Natural killer cell (primary cell): ENCODE measurements around the gene IRAK1BP1. TPM values are rescaled to one million over a fixed set of nuclear protein-coding genes. Genes with fewer than 3 reads are reported as not detected.
A peak's percentile ranks its signal among the peaks of the same experiment; 100 is the strongest.

Source experiments
- ATAC-seq, 3 donors: fragments of 150-1000 bp in 2 of 3; fragments of 200-7000 bp in 1 of 3; cut with Tn5 transposase; 1 replicate in 1 of 3; 2 replicates in 2 of 3; pipeline ENCODE4 v1.10.0; 2021; ENCODE audit warnings: mild to moderate bottlenecking in 2 of 3, moderate library complexity in 2 of 3
- DNase-seq, 2 donors: peaks; one replicate each; pipeline versions ENCODE4 v3.0.0 to v3.0.0-alpha.2; 2013 to 2021; ENCODE audit warnings: mixed read lengths in 1 of 2
- H3K27ac ChIP-seq: one replicate; pipeline ENCODE4 v1.5.1; 2013; ENCODE audit warnings: mild to moderate bottlenecking, low read length
- H3K27me3 ChIP-seq: one replicate; pipeline ENCODE4 v1.6.1; 2013; ENCODE audit warnings: low read length; ENCODE audit not compliant: control insufficient read depth, insufficient read depth
- H3K36me3 ChIP-seq: one replicate; pipeline ENCODE4 v1.6.1; 2013; ENCODE audit warnings: low read length; ENCODE audit not compliant: control insufficient read depth, insufficient read depth
- H3K4me1 ChIP-seq: one replicate; pipeline ENCODE4 v1.6.1; 2013; ENCODE audit warnings: low read length; ENCODE audit not compliant: control insufficient read depth, insufficient read depth
- H3K4me3 ChIP-seq: one replicate; pipeline ENCODE4 v1.5.1; 2013; ENCODE audit warnings: low read length
- H3K9me3 ChIP-seq: one replicate; pipeline ENCODE4 v1.6.1; 2013; ENCODE audit warnings: low read length; ENCODE audit not compliant: control insufficient read depth, insufficient read depth
- H3K27ac Mint-ChIP-seq, 2 donors: one replicate each; pipeline ENCODE4 v1.8.0; 2022; ENCODE audit warnings: mild to moderate bottlenecking in 2 of 2, mixed read lengths in 2 of 2, moderate library complexity in 1 of 2
- H3K27me3 Mint-ChIP-seq, 2 donors: one replicate each; pipeline ENCODE4 v1.8.0; 2022; ENCODE audit warnings: low read depth in 2 of 2, mixed read lengths in 2 of 2
- H3K36me3 Mint-ChIP-seq: one replicate; pipeline ENCODE4 v1.8.0; 2022; ENCODE audit warnings: mixed read lengths
- H3K4me1 Mint-ChIP-seq, 2 donors: one replicate each; pipeline ENCODE4 v1.8.0; 2022; ENCODE audit warnings: mixed read lengths in 2 of 2
- H3K4me3 Mint-ChIP-seq: one replicate; pipeline ENCODE4 v1.8.0; 2022; ENCODE audit warnings: mild to moderate bottlenecking, moderate library complexity, mixed read lengths
- H3K9me3 Mint-ChIP-seq, 2 donors: one replicate each; pipeline ENCODE4 v1.8.0; 2022; ENCODE audit warnings: mixed read lengths in 2 of 2
- CTCF ChIP-seq: fragments of 200-600 bp; IDR thresholded peaks from one replicate; pipeline ENCODE4 v1.8.0; 2022; ENCODE audit warnings: antibody characterized with exemption
- WGBS: methylation state at CpG from one replicate; pipeline ENCODE4 v1.1.7; 2013; ENCODE audit warnings: missing lambda C conversion rate; ENCODE audit not compliant: insufficient coverage; 5-methylcytosine and 5-hydroxymethylcytosine counted together
- intact Hi-C: fragments of 100-400 bp; cut with micrococcal nuclease; formaldehyde crosslinking; loops from one replicate; pipeline ENCODE4 v1.14.2; 2022
- total RNA-seq, 4 donors: library from RNA; stranded (reverse); fragments of 120-200 nt in 1 of 4; gene quantifications; one replicate each; pipeline versions ENCODE4 v1.2.3 to v1.2.4, GENCODE V29; 2013 to 2022

IRAK1BP1 gene
- total RNA-seq, 3 donors from 2014 or later (not counting 1 experiment from before 2014, with no cell fraction given) = 0.56 to 1.5 (median 1.5) TPM

DNA sequence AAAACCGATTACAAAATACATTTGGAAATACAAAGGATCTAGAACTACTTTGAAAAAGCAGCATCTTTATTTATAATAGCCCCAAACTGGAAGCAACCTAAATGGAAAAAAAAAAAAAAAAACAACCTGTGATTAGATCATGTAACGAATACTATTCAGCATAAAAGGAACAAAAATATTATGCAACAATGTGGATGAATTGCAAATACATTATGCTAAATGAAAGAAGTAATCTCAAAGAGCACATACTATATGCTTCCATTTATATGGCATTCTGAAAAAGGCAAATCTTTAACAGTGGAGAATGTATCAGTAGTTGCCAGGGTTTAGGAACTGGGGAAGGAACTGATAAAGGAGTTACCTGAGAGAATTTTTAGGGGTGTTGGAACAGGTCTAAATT is 28.9 kb downstream of the IRAK1BP1 start:
- Mint-ChIP-seq H3K4me1 (no peaks in the 10 kb centered on the region), H3K36me3 (no peaks in the 10 kb centered on the region), H3K27ac (no peak overlapping the region), H3K4me3 (no peak overlapping the region), H3K27me3 (no peaks in the 10 kb centered on the region), H3K9me3 (no peaks in the 10 kb centered on the region)
- TF ChIP-seq CTCF = no peak
- ATAC-seq = no peak
- Histone ChIP-seq H3K4me1 (no peaks in the 10 kb centered on the region), H3K27ac (no peak overlapping the region), H3K9me3 (no peaks in the 10 kb centered on the region), H3K27me3 (no peaks in the 10 kb centered on the region), H3K36me3 (no peaks in the 10 kb centered on the region), H3K4me3 (no peak overlapping the region)
- intact Hi-C loops = no loop called here
- DNase-seq = no peak
- WGBS = 100% methylated on average over 1 of the region's 2 CpGs

DNA sequence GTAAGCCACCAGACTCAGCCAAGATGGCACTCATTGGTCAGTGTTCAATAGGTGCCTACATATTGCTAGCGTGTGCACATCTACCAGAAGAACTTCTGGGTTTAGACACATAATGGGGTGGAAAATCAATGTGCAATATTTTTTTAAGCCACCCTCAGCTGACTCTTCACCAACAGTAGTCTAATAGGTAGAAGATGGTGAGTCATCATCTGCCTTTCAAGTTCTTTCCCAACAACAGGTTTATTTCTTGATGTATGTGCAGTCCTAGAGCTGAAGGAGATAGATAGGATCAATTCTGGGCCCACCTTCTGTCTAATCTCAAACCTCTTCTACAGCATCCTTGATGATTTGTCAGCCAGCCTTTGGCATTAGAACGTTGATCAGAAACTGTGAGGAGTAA is 41.3 kb downstream of the IRAK1BP1 start:
- Histone ChIP-seq H3K9me3 (no peaks in the 10 kb centered on the region), H3K4me3 (no peak overlapping the region), H3K36me3 (no peaks in the 10 kb centered on the region), H3K27me3 (peaks cover 11% of the 10 kb centered on the region), H3K4me1 (no peaks in the 10 kb centered on the region), H3K27ac (no peak overlapping the region)
- ATAC-seq (no peak), DNase-seq (no peak)
- intact Hi-C loops = no loop called here
- no peak overlapping the region for H3K4me3 Mint-ChIP-seq
- H3K9me3 Mint-ChIP-seq = no peaks in the 10 kb centered on the region
- H3K36me3 Mint-ChIP-seq = peaks cover 12% of the 10 kb centered on the region
- H3K27ac Mint-ChIP-seq = no peak overlapping the region
- peaks cover 11 to 16% of the 10 kb centered on the region in 2 donors for H3K4me1 Mint-ChIP-seq
- peaks cover 16 to 31% of the 10 kb centered on the region in 2 donors for H3K27me3 Mint-ChIP-seq
- no peak for TF ChIP-seq CTCF
- WGBS = 100% methylated on average over 2 of the region's 2 CpGs

GRCh38 chr6:78909391-78909790 is 42.0 kb downstream of the IRAK1BP1 start:
- intact Hi-C loops = no loop called here
- no peak overlapping the region for H3K4me3 ChIP-seq
- ATAC-seq = no peak
- no peak for DNase-seq
- no peak for TF ChIP-seq CTCF
- no peaks in the 10 kb centered on the region for H3K36me3 ChIP-seq
- H3K4me3 Mint-ChIP-seq = peak overlapping the region; percentile 43
- peaks cover 11 to 16% of the 10 kb centered on the region in 2 donors for H3K4me1 Mint-ChIP-seq
- H3K9me3 Mint-ChIP-seq = no peaks in the 10 kb centered on the region
- no peaks in the 10 kb centered on the region for H3K9me3 ChIP-seq
- H3K27me3 ChIP-seq = peaks cover 11% of the 10 kb centered on the region
- no peak overlapping the region for H3K27ac ChIP-seq
- peaks cover 16 to 31% of the 10 kb centered on the region in 2 donors for H3K27me3 Mint-ChIP-seq
- no peaks in the 10 kb centered on the region for H3K4me1 ChIP-seq
- peaks cover 12% of the 10 kb centered on the region for H3K36me3 Mint-ChIP-seq
- WGBS = 29% methylated on average over 1 of the region's 3 CpGs
- no peak overlapping the region for H3K27ac Mint-ChIP-seq

- ATAC-seq (no peak), DNase-seq (no peak)
- Mint-ChIP-seq H3K4me1 (peaks cover 11 to 16% of the 10 kb centered on the region in 2 donors), H3K9me3 (no peaks in the 10 kb centered on the region), H3K27me3 (peaks cover 16 to 31% of the 10 kb centered on the region in 2 donors), H3K27ac (no peak overlapping the region), H3K36me3 (peaks cover 12% of the 10 kb centered on the region), H3K4me3 (peak overlapping the region; percentile 43)
- Histone ChIP-seq H3K4me1 (no peaks in the 10 kb centered on the region), H3K36me3 (no peaks in the 10 kb centered on the region), H3K27me3 (peaks cover 11% of the 10 kb centered on the region), H3K4me3 (no peak overlapping the region), H3K27ac (no peak overlapping the region), H3K9me3 (no peaks in the 10 kb centered on the region)
- TF ChIP-seq CTCF = no peak
- intact Hi-C loops = no loop called here
- 90% methylated on average over 10 of the region's 10 CpGs for WGBS
Observed at GRCh38 chr6:78910010-78910409, 42.7 kb downstream of the IRAK1BP1 start.
